Esophagus squamous epithelium (tissue), 5 donors: ENCODE measurements around the gene ATP5PD. TPM values are rescaled to one million over a fixed set of nuclear protein-coding genes. Genes with fewer than 3 reads are reported as not detected.

Experiments used
- DNase-seq: peaks from one replicate; lab custom pipeline; 2025; lab: John Stamatoyannopoulos, UW
- H3K27ac ChIP-seq, 4 donors: fragments of 200-600 bp; sonication (generic); one replicate each; pipeline ENCODE4 v1.5.1; 2016 to 2019; ENCODE audit warnings: mild to moderate bottlenecking in 1 of 4
- H3K27me3 ChIP-seq, 4 donors: fragments of 200-600 bp; sonication (generic); 1 replicate in 3 of 4; 2 replicates in 1 of 4; pipeline versions ENCODE4 v1.5.1 to v1.6.0; 2017 to 2021; ENCODE audit warnings: antibody characterized with exemption in 1 of 4
- H3K36me3 ChIP-seq, 3 donors: fragments of 200-600 bp; sonication (generic); one replicate each; pipeline ENCODE4 v1.5.1; 2016 to 2019
- H3K4me1 ChIP-seq, 3 donors: fragments of 200-600 bp; sonication (generic); one replicate each; pipeline ENCODE4 v1.5.1; 2017 to 2019
- H3K4me3 ChIP-seq, 4 donors: fragments of 200-600 bp; sonication (generic); 1 replicate in 3 of 4; 2 replicates in 1 of 4; pipeline ENCODE4 v1.5.1; 2016 to 2019; ENCODE audit warnings: mild to moderate bottlenecking in 2 of 4, moderate library complexity in 1 of 4
- H3K9me3 ChIP-seq, 3 donors: fragments of 200-600 bp; sonication (generic); one replicate each; pipeline ENCODE4 v1.5.1; 2016 to 2019
- POLR2A ChIP-seq, 4 donors: fragments of 450-650 bp; IDR thresholded peaks; one replicate each; pipeline ENCODE4 v1.6.1; 2017; ENCODE audit warnings: antibody characterized with exemption in 4 of 4, mild to moderate bottlenecking in 4 of 4, moderate library complexity in 3 of 4
- WGBS, 2 donors: methylation state at CpG; one replicate each; pipeline ENCODE4 v1.1.5; 2018; 5-methylcytosine and 5-hydroxymethylcytosine counted together
- intact Hi-C: fragments of 100-400 bp; cut with DNase I; formaldehyde crosslinking; loops from one replicate; pipeline ENCODE4 v1.15.0; 2022
- total RNA-seq, 4 donors: library from RNA; depleted of rRNA; stranded (reverse); fragments of >200 nt; gene quantifications; one replicate each; pipeline ENCODE4 v1.1.0, GENCODE V29; 2016
- TF ChIP-seq, protein P1 (sequence below), 6 experiments: fragments of 450-650 bp in 4 of 6; fragments of 200-600 bp in 2 of 6; sonication (generic) in 2 of 6; IDR thresholded peaks; one replicate each; pipeline ENCODE4 v1.5.1; 2016 to 2019; ENCODE audit warnings: antibody characterized with exemption in 6 of 6, mild to moderate bottlenecking in 4 of 6, moderate library complexity in 4 of 6
- donor health status: DM: yes; HTN: yes; CAD: no.

Gene ATP5PD
- total RNA-seq, 4 donors from 2014 or later, result 252 to 300 (median 277) TPM

DNA sequence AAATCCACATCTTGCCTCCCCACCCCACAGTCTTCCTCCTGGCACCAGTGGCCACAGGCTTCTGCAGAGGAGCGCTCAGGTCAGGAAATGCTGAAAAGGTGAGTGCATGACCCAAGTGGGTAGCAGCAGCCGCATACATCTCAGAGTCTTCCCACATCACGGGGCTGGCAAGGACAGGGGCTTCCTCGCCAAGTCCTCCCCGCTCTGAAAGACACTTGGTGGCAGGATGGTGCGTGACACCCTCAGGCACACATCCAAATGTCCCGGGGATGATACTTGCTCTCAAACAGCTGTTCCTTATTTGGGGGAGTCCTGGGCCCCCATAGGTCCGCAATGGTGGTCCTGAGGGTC, 32.2 kb upstream of the ATP5PD start:
- intact Hi-C loops, result no loop called here
- TF ChIP-seq, protein P1, sequence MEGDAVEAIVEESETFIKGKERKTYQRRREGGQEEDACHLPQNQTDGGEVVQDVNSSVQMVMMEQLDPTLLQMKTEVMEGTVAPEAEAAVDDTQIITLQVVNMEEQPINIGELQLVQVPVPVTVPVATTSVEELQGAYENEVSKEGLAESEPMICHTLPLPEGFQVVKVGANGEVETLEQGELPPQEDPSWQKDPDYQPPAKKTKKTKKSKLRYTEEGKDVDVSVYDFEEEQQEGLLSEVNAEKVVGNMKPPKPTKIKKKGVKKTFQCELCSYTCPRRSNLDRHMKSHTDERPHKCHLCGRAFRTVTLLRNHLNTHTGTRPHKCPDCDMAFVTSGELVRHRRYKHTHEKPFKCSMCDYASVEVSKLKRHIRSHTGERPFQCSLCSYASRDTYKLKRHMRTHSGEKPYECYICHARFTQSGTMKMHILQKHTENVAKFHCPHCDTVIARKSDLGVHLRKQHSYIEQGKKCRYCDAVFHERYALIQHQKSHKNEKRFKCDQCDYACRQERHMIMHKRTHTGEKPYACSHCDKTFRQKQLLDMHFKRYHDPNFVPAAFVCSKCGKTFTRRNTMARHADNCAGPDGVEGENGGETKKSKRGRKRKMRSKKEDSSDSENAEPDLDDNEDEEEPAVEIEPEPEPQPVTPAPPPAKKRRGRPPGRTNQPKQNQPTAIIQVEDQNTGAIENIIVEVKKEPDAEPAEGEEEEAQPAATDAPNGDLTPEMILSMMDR (IDR thresholded peaks at IDR 0.05), result peak in 1 of 6 experiments; percentile 11
- TF ChIP-seq POLR2A (IDR thresholded peaks at IDR 0.05), result no peak
- Histone ChIP-seq H3K4me3 (no peak overlapping the region), H3K9me3 (no peaks in the 10 kb centered on the region), H3K27me3 (no peaks in the 10 kb centered on the region), H3K27ac (no peak overlapping the region), H3K4me1 (peaks cover 17 to 44% (median 30%) of the 10 kb centered on the region in 3 donors), H3K36me3 (no peaks in the 10 kb centered on the region)
- no CpG with 5 or more reads among the region's 8 CpGs for WGBS, 2 donors
- no peak for DNase-seq

DNA sequence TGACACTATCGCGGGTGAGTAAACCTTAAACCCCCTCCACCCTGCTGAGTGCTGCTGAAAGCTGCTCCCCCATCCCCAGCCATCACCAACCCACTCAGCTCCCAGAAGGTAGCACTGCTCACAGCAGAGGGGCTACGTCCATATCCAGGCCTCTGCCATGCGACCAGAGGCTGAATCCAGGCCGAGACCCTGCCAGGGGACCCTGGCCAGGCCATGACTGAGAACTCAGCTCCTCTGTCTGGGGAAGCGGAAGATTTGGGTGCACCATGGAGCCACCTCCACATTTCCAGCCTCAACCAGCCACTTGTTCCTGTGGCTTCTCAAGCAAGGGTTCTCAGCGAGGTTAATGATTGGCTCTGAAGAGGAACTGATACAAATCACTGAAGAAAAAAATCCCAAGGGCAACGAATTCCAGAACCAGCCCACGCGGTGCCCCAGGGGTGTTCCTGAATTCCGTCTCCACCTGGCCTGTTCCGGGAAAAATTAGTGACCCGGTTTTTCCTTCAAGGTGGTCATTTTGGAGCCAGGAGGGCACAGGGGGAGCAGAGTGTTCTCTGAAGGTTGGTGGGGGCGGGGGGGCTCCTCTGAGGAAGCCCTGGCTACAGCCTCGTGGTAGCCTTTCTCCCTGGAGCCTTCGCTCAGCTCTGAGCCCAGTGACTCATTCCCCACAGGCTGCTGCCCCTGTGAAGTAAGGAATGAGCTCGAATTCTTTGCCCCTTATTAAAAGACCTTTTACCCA, 31.7 kb upstream of the ATP5PD start:
- no peak for TF ChIP-seq POLR2A (IDR thresholded peaks at IDR 0.05)
- TF ChIP-seq, protein P1 (IDR thresholded peaks at IDR 0.05), result no peak
- Histone ChIP-seq H3K36me3 (no peaks in the 10 kb centered on the region), H3K4me1 (peaks cover 17 to 44% (median 30%) of the 10 kb centered on the region in 3 donors), H3K9me3 (no peaks in the 10 kb centered on the region), H3K27me3 (no peaks in the 10 kb centered on the region), H3K4me3 (no peak overlapping the region), H3K27ac (peak overlapping the region in 3 of 4 donors; percentile 69 to 82 (median 78))
- 42 to 55% methylated on average over 5 to 10 of the region's 17 CpGs for WGBS, 2 donors
- intact Hi-C loops, result no loop called here
- DNase-seq, result no peak

GRCh38 chr17:75077496-75078283, 30.9 kb upstream of the ATP5PD start:
- Histone ChIP-seq H3K4me1 (peaks cover 17 to 45% (median 30%) of the 10 kb centered on the region in 3 donors), H3K36me3 (no peaks in the 10 kb centered on the region), H3K27me3 (no peaks in the 10 kb centered on the region), H3K9me3 (no peaks in the 10 kb centered on the region), H3K27ac (peak overlapping the region; percentile 67 to 82 (median 74)), H3K4me3 (peak overlapping the region; percentile 21 to 66 (median 44))
- WGBS, 2 donors, result 13% methylated on average over 3 of the region's 53 CpGs; no CpG with 5 or more reads in 1 of the 2 donors
- peak in 1 of 4 donors; percentile 24 for TF ChIP-seq POLR2A (IDR thresholded peaks at IDR 0.05)
- TF ChIP-seq, protein P1 (IDR thresholded peaks at IDR 0.05), result peak in 2 of 6 experiments; percentile 6 to 21
- intact Hi-C loops, result no loop called here
- no peak for DNase-seq

DNA sequence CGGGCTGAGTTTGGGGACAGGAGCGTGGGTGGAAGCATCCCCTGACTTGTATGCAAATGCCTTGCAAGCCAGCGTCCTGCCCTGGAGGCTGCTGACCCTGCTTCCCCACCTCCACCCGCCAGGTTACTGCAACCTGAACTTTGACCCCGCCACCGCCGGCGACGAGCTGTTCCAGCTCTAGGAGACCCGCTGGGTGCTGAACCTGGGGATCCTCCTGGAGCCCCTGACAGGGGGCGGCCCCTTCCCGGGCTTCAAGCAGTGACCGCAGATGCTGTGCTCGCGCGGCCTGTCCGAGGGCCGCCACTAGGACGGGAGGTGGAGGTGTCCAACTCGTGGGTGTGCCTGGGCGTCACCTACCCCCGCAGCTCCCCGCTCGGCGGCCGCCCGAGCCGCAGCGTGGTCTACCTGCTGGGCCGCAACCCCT, 30.3 kb upstream of the ATP5PD start:
- H3K4me3 ChIP-seq, result peak overlapping the region; percentile 21 to 66 (median 44)
- no peak for TF ChIP-seq POLR2A (IDR thresholded peaks at IDR 0.05)
- TF ChIP-seq, protein P1 (IDR thresholded peaks at IDR 0.05), result no peak
- peak overlapping the region; percentile 67 to 82 (median 74) for H3K27ac ChIP-seq
- no peaks in the 10 kb centered on the region for H3K36me3 ChIP-seq
- 40 to 90% methylated on average over 1 to 2 of the region's 30 CpGs for WGBS, 2 donors
- H3K4me1 ChIP-seq, result peaks cover 17 to 45% (median 30%) of the 10 kb centered on the region in 3 donors
- intact Hi-C loops, result no loop called here
- no peaks in the 10 kb centered on the region for H3K9me3 ChIP-seq
- no peaks in the 10 kb centered on the region for H3K27me3 ChIP-seq
- DNase-seq, result no peak
